ENCODE results near the gene ABCC1.
A peak's percentile ranks its signal among the peaks of the same experiment; 100 is the strongest.

ABCC1 gene

GRCh38 chr16:15988268-15989013 is 39.0 kb downstream of the ABCC1 start:
- DNase-seq (ENCODE audit: low read depth), result peak; percentile 59
- H3K4me3 ChIP-seq (ENCODE audit: low read depth, low read length), result no peak overlapping the region
- no peak for TF ChIP-seq CTCF (IDR thresholded peaks at IDR 0.05; ENCODE audit: low read depth, low read length)
- no peak for TF ChIP-seq MAX (IDR thresholded peaks at IDR 0.05; ENCODE audit: low read depth, low read length)
- no peak; the same call in 1 of the 2 replicates for TF ChIP-seq MYC (IDR thresholded peaks at IDR 0.05; ENCODE audit: low read depth, low read length)

GRCh38 chr16:15990902-15991301 is 41.5 kb downstream of the ABCC1 start:
- no peak for DNase-seq (ENCODE audit: low read depth)
- no peak overlapping the region for H3K4me3 ChIP-seq (ENCODE audit: low read depth, low read length)
- TF ChIP-seq CTCF (IDR thresholded peaks at IDR 0.05; ENCODE audit: low read depth, low read length) (no peak), POLR2A (IDR thresholded peaks at IDR 0.05; ENCODE audit: extremely low read depth, insufficient read length) (no peak), MYC (IDR thresholded peaks at IDR 0.05; ENCODE audit: low read depth, low read length) (no peak), MAX (IDR thresholded peaks at IDR 0.05; ENCODE audit: low read depth, low read length) (no peak)

GRCh38 chr16:15993128-15993527 is 43.7 kb downstream of the ABCC1 start:
- TF ChIP-seq MAX (IDR thresholded peaks at IDR 0.05; ENCODE audit: low read depth, low read length), result no peak
- no peak for TF ChIP-seq CTCF (IDR thresholded peaks at IDR 0.05; ENCODE audit: low read depth, low read length)
- DNase-seq (ENCODE audit: low read depth), result no peak
- no peak overlapping the region for H3K4me3 ChIP-seq (ENCODE audit: low read depth, low read length)

GRCh38 chr16:15993541-15993940 is 44.1 kb downstream of the ABCC1 start:
- no peak for TF ChIP-seq CTCF (IDR thresholded peaks at IDR 0.05; ENCODE audit: low read depth, low read length)
- TF ChIP-seq MYC (IDR thresholded peaks at IDR 0.05; ENCODE audit: low read depth, low read length), result no peak
- no peak for TF ChIP-seq MAX (IDR thresholded peaks at IDR 0.05; ENCODE audit: low read depth, low read length)
- no peak for TF ChIP-seq POLR2A (IDR thresholded peaks at IDR 0.05; ENCODE audit: extremely low read depth, insufficient read length)

GRCh38 chr16:15993946-15994665 is 44.7 kb downstream of the ABCC1 start:
- no peak overlapping the region for H3K4me3 ChIP-seq (ENCODE audit: low read depth, low read length)
- TF ChIP-seq CTCF (IDR thresholded peaks at IDR 0.05; ENCODE audit: low read depth, low read length), result no peak
- TF ChIP-seq MYC (IDR thresholded peaks at IDR 0.05; ENCODE audit: low read depth, low read length), result no peak
- no peak for TF ChIP-seq POLR2A (IDR thresholded peaks at IDR 0.05; ENCODE audit: extremely low read depth, insufficient read length)
- no peak for TF ChIP-seq MAX (IDR thresholded peaks at IDR 0.05; ENCODE audit: low read depth, low read length)
- DNase-seq (ENCODE audit: low read depth), result no peak

More at GRCh38 chr16:15993541-15993940, 44.1 kb downstream of the ABCC1 start:
- DNase-seq (ENCODE audit: low read depth), result no peak
- no peak overlapping the region for H3K4me3 ChIP-seq (ENCODE audit: low read depth, low read length)
